ENCODE data around the gene KRTAP1-3.

GRCh38 chr17:41013606-41014005 is 21.1 kb downstream of the KRTAP1-3 start:
- TF ChIP-seq CTCF (IDR thresholded peaks at IDR 0.05) = no peak
- no peak for TF ChIP-seq POLR2A (IDR thresholded peaks at IDR 0.05)

All from Peyer's patch (tissue), 4 donors.